GM19455 (cell line): ENCODE results near the gene MAPK8IP2.

Experiments used
- ATAC-seq: cut with Tn5 transposase; IDR thresholded peaks from one replicate; pipeline ENCODE4 v1.9.1; 2021; ENCODE audit not compliant: unreplicated experiment

MAPK8IP2 gene

GRCh38 chr22:50575426-50575941, 25.1 kb upstream of the MAPK8IP2 start:
- no peak for ATAC-seq

GRCh38 chr22:50576070-50576469, 24.5 kb upstream of the MAPK8IP2 start:
- no peak for ATAC-seq

GRCh38 chr22:50576806-50577696, 23.5 kb upstream of the MAPK8IP2 start:
- no peak for ATAC-seq

- ATAC-seq = no peak
Observed at GRCh38 chr22:50577697-50577986, 23.0 kb upstream of the MAPK8IP2 start.

GRCh38 chr22:50577987-50578775, 22.4 kb upstream of the MAPK8IP2 start, which contains the start of gene CPT1B:
CPT1B (minus strand) TSS chr22:50578427; CDS start chr22:50577915, 512 bp downstream.
- no peak for ATAC-seq

- ATAC-seq = no peak
Observed at GRCh38 chr22:50578776-50579310, 21.8 kb upstream of the MAPK8IP2 start.

GRCh38 chr22:50579752-50580151, 20.8 kb upstream of the MAPK8IP2 start:
- no peak for ATAC-seq

- no peak for ATAC-seq
Observed at GRCh38 chr22:50581031-50581949, 19.3 kb upstream of the MAPK8IP2 start.

- peak; percentile 31 for ATAC-seq
Observed at GRCh38 chr22:50581950-50582492, 18.6 kb upstream of the MAPK8IP2 start.

- peak; percentile 78 for ATAC-seq
Observed at GRCh38 chr22:50582493-50583293, 17.9 kb upstream of the MAPK8IP2 start, which contains the start of gene CHKB. CHKB (minus strand) TSS chr22:50582849; CDS start chr22:50582781, 68 bp downstream.

GRCh38 chr22:50583294-50583861, 17.2 kb upstream of the MAPK8IP2 start:
- peak; percentile 37 for ATAC-seq

- ATAC-seq = no peak
Observed at GRCh38 chr22:50584106-50585096, 16.2 kb upstream of the MAPK8IP2 start.

GRCh38 chr22:50585238-50585637, 15.4 kb upstream of the MAPK8IP2 start:
- no peak for ATAC-seq

- no peak for ATAC-seq
Observed at GRCh38 chr22:50585781-50586180, 14.8 kb upstream of the MAPK8IP2 start.

GRCh38 chr22:50586416-50586815, 14.2 kb upstream of the MAPK8IP2 start:
- no peak for ATAC-seq

- no peak for ATAC-seq
Observed at GRCh38 chr22:50587407-50587806, 13.2 kb upstream of the MAPK8IP2 start.

GRCh38 chr22:50595189-50595588, 5.4 kb upstream of the MAPK8IP2 start:
- no peak for ATAC-seq

- ATAC-seq = no peak
Observed at GRCh38 chr22:50597097-50597496, 3.5 kb upstream of the MAPK8IP2 start.
